Aorta (tissue), 5 donors: ENCODE measurements around the gene PTAR1. TPM values are rescaled to one million over a fixed set of nuclear protein-coding genes. Genes with fewer than 3 reads are reported as not detected.
"Not testable (repeated sequence)": the region's sequence is repeated elsewhere in the genome, so short reads cannot be mapped to it uniquely, and the experiment has no call there.

Source experiments
- ATAC-seq: fragments of 200-7000 bp; cut with Tn5 transposase; one replicate; pipeline ENCODE4 v1.9.1; 2022; ENCODE audit warnings: moderate library complexity; ENCODE audit not compliant: low FRiP score
- DNase-seq, 2 donors: peaks; one replicate each; pipeline ENCODE4 v3.0.0-alpha.2; 2020
- H3K27ac ChIP-seq, 2 donors: one replicate each; pipeline ENCODE4 v1.5.1; 2013; ENCODE audit warnings: low read length in 2 of 2, mild to moderate bottlenecking in 2 of 2, moderate library complexity in 2 of 2, control low read depth in 1 of 2, inconsistent platforms in 1 of 2, low read depth in 1 of 2
- H3K27me3 ChIP-seq, 2 donors: one replicate each; pipeline ENCODE4 v1.6.1; 2013; ENCODE audit warnings: control low read depth in 1 of 2, low read length in 1 of 2, mild to moderate bottlenecking in 1 of 2, moderate library complexity in 1 of 2; ENCODE audit not compliant: insufficient read depth in 2 of 2, control insufficient read depth in 1 of 2
- H3K36me3 ChIP-seq, 2 donors: one replicate each; pipeline ENCODE4 v1.6.1; 2013; ENCODE audit warnings: control low read depth in 1 of 2, low read length in 1 of 2, mild to moderate bottlenecking in 1 of 2; ENCODE audit not compliant: insufficient read depth in 2 of 2, control insufficient read depth in 1 of 2
- H3K4me1 ChIP-seq, 2 donors: one replicate each; pipeline ENCODE4 v1.6.1; 2013; ENCODE audit warnings: low read length in 2 of 2, control low read depth in 1 of 2, mild to moderate bottlenecking in 1 of 2, moderate library complexity in 1 of 2; ENCODE audit not compliant: insufficient read depth in 2 of 2, control insufficient read depth in 1 of 2
- H3K4me3 ChIP-seq, 2 donors: one replicate each; pipeline ENCODE4 v1.5.1; 2013; ENCODE audit warnings: low read length in 2 of 2, control low read depth in 1 of 2, mild to moderate bottlenecking in 1 of 2
- H3K9me3 ChIP-seq: one replicate; pipeline ENCODE4 v1.6.1; 2013; ENCODE audit warnings: mild to moderate bottlenecking, low read length; ENCODE audit not compliant: control insufficient read depth
- WGBS, 2 donors: extraction: QIAGEN DNeasy Blood & Tissue Kit; methylation state at CpG; one replicate each; pipeline ENCODE4 v1.1.7; 2013; 5-methylcytosine and 5-hydroxymethylcytosine counted together
- intact Hi-C, 2 donors: fragments of 100-400 bp; cut with DNase I; formaldehyde crosslinking; loops; one replicate each; pipeline versions ENCODE4 v1.14.2 to v1.15.0; 2022
- polyA plus RNA-seq, 2 donors: library from polyadenylated mRNA; stranded (reverse); fragments of 200-250 nt; gene quantifications; one replicate each; pipeline ENCODE4 v1.2.3, GENCODE V29; 2013
- total RNA-seq, 2 donors: library from RNA; stranded (reverse); fragmentation: NEBNext Ultra II Directional; extraction: Animal tissue kit (Norgen Biotek cat#: 25700); gene quantifications; one replicate each; pipeline ENCODE4 v1.2.1, GENCODE V29; 2021
- donor health status: healthy with polysubstance abuse.
- donor health status: Bipolar disorder and iron deficiency.
- donor health status: DM: no; HTN: no; CAD: no.
- donor health status: DM: no; HTN: no; CAD: no.
- donor health status: DM: yes; HTN: yes; CAD: no.

PTAR1 gene
- total and polyA plus RNA-seq, 4 donors, result 9.0 to 54.4 (median 31.3) TPM

DNA sequence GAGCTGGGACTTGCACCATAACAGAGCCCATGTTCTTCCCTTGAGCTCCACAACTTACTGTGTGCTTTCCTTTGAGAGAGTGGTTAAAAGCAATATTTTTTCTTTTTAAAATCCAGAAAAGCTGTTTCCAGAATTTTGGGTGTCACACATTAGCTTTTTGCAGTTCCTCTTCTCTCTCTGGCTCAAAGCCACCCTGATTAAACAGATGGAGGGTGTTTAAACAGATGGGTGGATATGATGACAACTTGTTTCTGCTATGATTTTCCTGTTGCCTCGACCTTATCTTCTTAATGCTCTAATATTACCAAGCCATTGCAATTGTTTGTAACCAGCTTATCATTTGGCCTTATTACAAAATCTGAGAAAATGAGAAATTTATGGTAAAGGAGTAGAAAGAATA lies 37.9 kb upstream of the PTAR1 start:
- no peak for DNase-seq
- H3K4me1 ChIP-seq, result no peaks in the 10 kb centered on the region
- intact Hi-C loops, result loop anchor here in 1 of 2 donors (10.0 kb wide), 1 partner anchor 57 kb away; no protein-coding TSS in a partner anchor
- H3K9me3 ChIP-seq, result no peaks in the 10 kb centered on the region
- WGBS, 2 donors, result 7 to 15% methylated on average over 1 of the region's 1 CpG
- no peak for ATAC-seq
- no peaks in the 10 kb centered on the region for H3K36me3 ChIP-seq
- H3K27me3 ChIP-seq, result no peaks in the 10 kb centered on the region
- no peak overlapping the region for H3K4me3 ChIP-seq
- no peak overlapping the region for H3K27ac ChIP-seq

DNA sequence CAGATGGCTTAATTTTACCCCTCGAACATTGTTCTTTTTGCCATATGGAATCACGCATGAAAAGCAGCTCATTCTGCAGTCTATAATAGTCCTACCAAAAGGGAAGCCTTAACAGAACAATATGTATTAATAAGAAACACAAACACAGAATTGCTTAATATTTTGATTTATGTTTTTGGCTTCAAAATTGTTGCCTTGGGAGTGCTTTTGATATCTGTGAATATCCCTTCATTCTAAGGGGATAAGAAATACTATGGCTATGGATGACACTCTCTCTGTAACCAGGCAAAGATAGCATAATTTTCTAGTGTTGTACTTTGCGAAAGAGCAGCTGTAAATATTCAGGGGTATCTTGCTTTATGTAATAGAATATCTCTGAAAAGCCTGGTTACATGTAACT lies 34.5 kb upstream of the PTAR1 start:
- H3K4me3 ChIP-seq, result no peak overlapping the region
- 91 to 93% methylated on average over 3 of the region's 3 CpGs for WGBS, 2 donors
- no peak overlapping the region for H3K27ac ChIP-seq
- H3K4me1 ChIP-seq, result no peaks in the 10 kb centered on the region
- H3K27me3 ChIP-seq, result no peaks in the 10 kb centered on the region
- ATAC-seq (no peak), DNase-seq (no peak)
- H3K9me3 ChIP-seq, result no peaks in the 10 kb centered on the region
- no peaks in the 10 kb centered on the region for H3K36me3 ChIP-seq
- intact Hi-C loops, result loop anchor here in 1 of 2 donors (10.0 kb wide), 1 partner anchor 60 kb away; no protein-coding TSS in a partner anchor

DNA sequence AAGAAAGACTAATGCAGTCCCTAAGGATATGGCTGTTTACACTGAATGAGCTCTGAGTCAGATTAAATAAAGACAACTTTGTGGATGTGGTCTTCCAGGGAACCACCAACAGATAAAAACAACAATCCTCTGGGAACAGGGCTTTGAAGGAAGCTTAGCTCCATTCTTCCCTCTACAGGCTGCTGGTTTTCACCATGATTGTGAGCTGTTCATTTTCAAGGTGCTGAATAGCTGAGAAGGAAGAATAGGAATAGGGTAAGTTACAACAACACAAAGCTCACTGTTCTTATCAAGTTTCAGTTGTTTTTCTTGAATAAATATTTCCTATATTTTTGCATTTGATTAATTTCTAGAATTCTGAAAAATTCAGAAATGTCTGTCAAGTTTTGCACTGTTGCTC lies 25.9 kb upstream of the PTAR1 start:
- Histone ChIP-seq H3K27ac (no peak overlapping the region), H3K36me3 (no peaks in the 10 kb centered on the region), H3K4me1 (no peaks in the 10 kb centered on the region), H3K4me3 (no peak overlapping the region), H3K9me3 (peaks cover 2% of the 10 kb centered on the region), H3K27me3 (no peaks in the 10 kb centered on the region)
- ATAC-seq (no peak), DNase-seq (no peak)
- intact Hi-C loops, result no loop called here

DNA sequence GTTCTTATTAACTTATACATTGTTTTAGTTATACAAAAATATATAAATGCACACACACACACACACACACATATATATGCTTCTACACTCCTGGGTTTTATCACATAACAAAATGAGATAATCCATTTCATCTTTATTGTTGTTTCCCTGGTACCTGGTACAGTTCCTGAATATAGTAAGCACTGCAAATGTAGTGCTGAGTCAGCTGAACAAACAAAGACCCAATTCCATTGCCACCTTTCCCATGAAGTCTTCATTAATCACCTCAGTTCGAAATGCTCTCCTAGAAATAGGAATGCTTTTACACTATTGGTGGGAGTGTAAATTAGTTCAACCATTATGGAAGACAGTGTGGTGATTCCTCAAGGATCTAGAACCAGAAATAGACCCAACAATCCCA lies 13.4 kb upstream of the PTAR1 start:
- 74 to 78% methylated on average over 1 of the region's 1 CpG for WGBS, 2 donors
- Histone ChIP-seq H3K4me1 (no peaks in the 10 kb centered on the region), H3K36me3 (no peaks in the 10 kb centered on the region), H3K4me3 (no peak overlapping the region), H3K9me3 (no peaks in the 10 kb centered on the region), H3K27ac (no peak overlapping the region), H3K27me3 (no peaks in the 10 kb centered on the region)
- ATAC-seq (no peak), DNase-seq (no peak)
- intact Hi-C loops, result no loop called here

DNA sequence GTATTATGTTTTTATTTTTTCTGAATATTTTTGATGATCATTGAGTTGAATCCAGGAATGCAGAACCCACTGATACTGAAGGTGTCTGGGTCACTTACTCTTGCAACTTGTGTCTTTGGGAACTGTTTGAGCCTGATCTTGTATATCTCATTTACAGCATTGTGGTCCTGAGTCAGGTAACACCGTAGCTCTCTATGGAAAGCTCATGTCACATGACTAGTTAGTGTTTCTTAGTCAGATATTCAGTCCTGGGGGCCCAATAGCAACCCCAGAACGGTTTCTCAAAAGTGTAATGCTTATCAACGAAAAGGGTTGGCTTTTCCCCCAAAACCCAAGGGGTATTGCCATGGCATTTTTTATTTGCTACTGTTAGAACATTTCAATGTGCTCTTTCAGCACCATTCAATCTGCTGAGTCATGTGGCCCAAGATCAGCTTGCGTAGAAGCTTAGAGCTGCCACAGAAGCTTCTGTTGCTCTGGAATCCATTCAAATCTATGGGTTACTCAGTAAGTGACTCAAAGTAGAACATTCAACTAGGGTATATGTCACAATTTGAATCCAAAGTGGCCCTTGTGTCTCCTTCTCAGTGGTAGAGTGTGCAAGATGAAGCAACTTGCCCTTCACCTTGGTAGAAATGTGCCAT lies 12.1 kb upstream of the PTAR1 start:
- Histone ChIP-seq H3K27ac (no peak overlapping the region), H3K4me1 (no peaks in the 10 kb centered on the region), H3K27me3 (no peaks in the 10 kb centered on the region), H3K9me3 (no peaks in the 10 kb centered on the region), H3K36me3 (no peaks in the 10 kb centered on the region), H3K4me3 (no peak overlapping the region)
- no peak for DNase-seq
- 74 to 75% methylated on average over 4 of the region's 4 CpGs for WGBS, 2 donors
- intact Hi-C loops, result no loop called here
- ATAC-seq, result no peak

DNA sequence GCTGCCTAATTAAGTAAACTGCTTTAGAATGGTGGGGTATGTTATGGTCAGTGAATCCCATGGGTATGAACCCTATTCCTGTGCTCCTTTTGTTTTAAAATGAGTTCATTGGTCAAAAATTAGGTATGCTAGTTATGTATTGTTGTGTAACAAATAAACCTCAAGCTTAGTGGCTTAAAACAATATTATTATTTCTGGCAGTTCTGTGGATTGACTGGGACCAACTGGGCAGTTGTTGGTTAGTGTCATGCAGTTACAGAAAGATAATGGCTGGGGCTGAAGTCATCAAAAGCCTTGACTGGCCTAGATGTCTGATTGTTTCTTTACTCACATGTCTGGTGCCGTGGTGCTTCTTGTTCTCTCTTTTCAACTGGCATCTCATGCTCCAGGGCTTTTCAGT lies 8.9 kb upstream of the PTAR1 start:
- H3K4me1 ChIP-seq, result no peaks in the 10 kb centered on the region
- no peak overlapping the region for H3K4me3 ChIP-seq
- no peaks in the 10 kb centered on the region for H3K27me3 ChIP-seq
- H3K27ac ChIP-seq, result no peak overlapping the region
- DNase-seq (no peak), ATAC-seq (no peak)
- no peaks in the 10 kb centered on the region for H3K9me3 ChIP-seq
- no peaks in the 10 kb centered on the region for H3K36me3 ChIP-seq
- 69 to 74% methylated on average over 1 of the region's 1 CpG for WGBS, 2 donors
- intact Hi-C loops, result no loop called here

DNA sequence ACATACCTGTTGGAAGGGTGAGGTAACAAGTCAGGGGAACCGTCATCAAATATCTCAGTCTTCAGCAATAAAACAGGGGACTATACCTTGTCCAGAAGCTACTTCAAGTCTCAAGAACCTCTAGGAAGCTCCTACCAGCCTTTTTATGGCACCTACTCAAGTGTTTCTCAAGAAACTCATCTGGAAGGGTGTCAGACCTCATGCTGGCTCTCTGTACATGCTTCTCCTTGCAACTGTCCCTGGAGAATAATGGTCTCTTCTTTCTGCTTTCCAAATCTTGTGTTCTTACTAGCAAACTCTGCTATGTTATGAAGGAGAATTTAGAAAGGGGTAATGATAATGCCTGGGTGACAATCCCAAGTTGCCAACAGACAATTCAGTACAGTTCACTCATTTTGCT lies 8.3 kb upstream of the PTAR1 start:
- intact Hi-C loops, result no loop called here
- Histone ChIP-seq H3K27ac (no peak overlapping the region), H3K36me3 (no peaks in the 10 kb centered on the region), H3K27me3 (no peaks in the 10 kb centered on the region), H3K4me1 (no peaks in the 10 kb centered on the region), H3K9me3 (no peaks in the 10 kb centered on the region), H3K4me3 (no peak overlapping the region)
- ATAC-seq, result no peak
- no peak for DNase-seq
- WGBS, 2 donors, result 84 to 89% methylated on average over 1 of the region's 1 CpG

DNA sequence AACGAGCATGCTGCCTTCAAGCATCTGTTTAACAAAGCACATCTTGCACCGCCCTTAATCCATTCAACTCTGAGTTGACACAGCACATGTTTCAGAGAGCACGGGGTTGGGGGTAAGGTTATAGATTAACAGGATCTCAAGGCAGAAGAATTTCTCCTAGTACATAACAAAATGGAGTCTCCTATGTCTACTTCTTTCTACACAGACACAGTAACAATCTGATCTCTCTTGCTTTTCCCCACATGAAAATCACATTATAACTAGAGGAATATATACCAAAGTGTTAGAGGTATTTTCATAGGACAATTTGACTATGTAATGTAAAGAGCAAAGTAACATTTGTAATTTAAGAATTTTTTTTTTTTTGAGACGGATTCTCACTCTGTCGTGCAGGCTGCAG lies 4.1 kb upstream of the PTAR1 start:
- intact Hi-C loops, ATAC-seq, H3K4me3 ChIP-seq, H3K4me1 ChIP-seq, H3K27me3 ChIP-seq, H3K27ac ChIP-seq, H3K36me3 ChIP-seq, DNase-seq, H3K9me3 ChIP-seq: not testable (repeated sequence)
- WGBS, 2 donors, result 55 to 65% methylated on average over 4 of the region's 5 CpGs

DNA sequence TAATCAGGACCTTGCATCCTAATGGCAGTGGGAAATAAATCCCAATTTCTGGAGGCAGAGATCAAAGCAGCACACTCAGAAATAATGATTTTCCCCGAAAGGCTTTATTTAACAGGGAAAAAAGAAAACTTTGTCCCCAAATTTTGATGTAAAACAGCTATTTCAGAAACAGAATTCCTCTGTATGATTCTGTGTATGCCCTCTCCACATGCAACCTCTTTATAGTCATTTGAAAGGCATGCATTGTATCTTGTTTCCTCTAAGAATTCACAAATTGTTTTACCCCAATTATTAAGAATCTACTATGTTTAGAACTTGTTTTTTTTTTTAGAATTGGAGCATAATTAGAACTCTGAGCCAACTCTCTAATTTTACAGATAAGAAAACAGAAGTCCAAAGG lies 2.7 kb upstream of the PTAR1 start:
- Histone ChIP-seq H3K4me3 (no peak overlapping the region), H3K27me3 (no peaks in the 10 kb centered on the region), H3K36me3 (no peaks in the 10 kb centered on the region), H3K9me3 (no peaks in the 10 kb centered on the region), H3K27ac (no peak overlapping the region), H3K4me1 (no peaks in the 10 kb centered on the region)
- intact Hi-C loops, result no loop called here
- WGBS, 2 donors, result 55 to 73% methylated on average over 1 of the region's 1 CpG
- ATAC-seq (no peak), DNase-seq (no peak)
